HCT116 (cell line): ENCODE data around the gene SMNDC1.

ENCODE experiments used
- CEBPB ChIP-seq: IDR thresholded peaks from 2 replicates; pipeline ENCODE4 v1.6.1; 2012; ENCODE audit warnings: low read depth
- CTCF ChIP-seq, 3 experiments: fragments of 200-600 bp in 1 of 3; sonication (generic) in 1 of 3; IDR thresholded peaks in 2 of 3; conservative IDR thresholded peaks in 1 of 3; 2 replicates each; pipeline ENCODE4 v1.5.1; 2012 to 2017; ENCODE audit warnings: low read depth in 2 of 3, low read length in 2 of 3, antibody characterized with exemption in 1 of 3, borderline replicate concordance in 1 of 3, control low read depth in 1 of 3, mild to moderate bottlenecking in 1 of 3, mixed read lengths in 1 of 3, mixed run types in 1 of 3, moderate library complexity in 1 of 3; ENCODE audit not compliant: insufficient read depth in 1 of 3
- EZH2 ChIP-seq: fragments of 200-600 bp; sonication (generic); IDR thresholded peaks from 2 replicates; pipeline ENCODE4 v1.6.1; 2017; ENCODE audit warnings: antibody characterized with exemption, mixed run types
- SIN3A ChIP-seq: IDR thresholded peaks from 2 replicates; pipeline ENCODE4 v1.6.1; 2012; ENCODE audit warnings: low read depth

DNA sequence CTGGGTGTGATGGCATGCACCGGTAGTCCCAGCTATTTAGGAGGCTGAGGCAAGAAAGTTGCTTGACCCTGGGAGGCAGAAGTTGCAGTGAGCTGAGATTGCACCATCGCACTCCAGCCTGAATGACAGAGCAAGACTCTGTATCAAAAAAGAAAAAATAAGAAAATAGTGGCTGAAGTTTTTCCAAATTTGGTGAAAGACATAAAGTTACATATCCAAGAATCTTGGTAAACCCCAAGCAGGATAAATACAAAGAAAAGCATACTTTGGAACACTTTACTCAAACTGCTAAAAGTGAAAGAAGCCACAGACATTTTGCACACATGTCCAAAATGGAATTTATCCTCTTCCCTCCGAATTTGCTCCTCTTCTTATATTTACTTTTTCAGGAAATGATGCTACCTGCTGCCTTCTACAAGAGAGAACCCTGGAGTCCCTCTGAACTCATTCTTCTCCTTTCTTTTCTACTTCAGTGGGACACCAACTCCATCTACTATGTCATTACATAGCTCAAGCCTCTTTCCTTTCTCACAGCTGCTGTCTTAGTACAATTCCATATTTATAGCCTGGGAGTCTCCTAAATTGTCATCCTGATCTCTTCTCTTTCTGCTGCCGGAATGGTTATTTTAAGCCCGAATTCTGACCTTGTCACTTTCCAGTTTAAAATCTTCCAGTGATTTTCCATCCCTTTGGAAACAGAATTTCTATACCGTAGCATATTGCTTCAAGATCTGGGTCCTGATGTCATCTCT, 17.3 kb upstream of the SMNDC1 start:
- TF ChIP-seq CTCF (IDR thresholded peaks at IDR 0.05 in 2 of 3, conservative IDR thresholded peaks at IDR 0.05 in 1 of 3; ENCODE audit: borderline replicate concordance in 1 of 3, insufficient read depth in 1 of 3, low read depth in 2 of 3, low read length in 2 of 3) (no peak), CEBPB (no peak), SIN3A (no peak), EZH2 (no peak)
